Heart right ventricle (tissue), 16 donors: ENCODE data around the gene SEMA3A. TPM values are rescaled to one million over a fixed set of nuclear protein-coding genes. Genes with fewer than 3 reads are reported as not detected.

Experiments used
- ATAC-seq, 8 donors: fragments of 200-7000 bp; cut with Tn5 transposase; one replicate each; pipeline ENCODE4 v1.9.1; 2020; ENCODE audit warnings: mild to moderate bottlenecking in 8 of 8, moderate library complexity in 8 of 8, moderate number of reproducible peaks in 1 of 8
- DNase-seq, 2 donors: peaks; one replicate each; pipeline ENCODE4 v3.0.0-alpha.2; 2020
- H3K27ac ChIP-seq, 10 donors: fragments of 200-600 bp; sonication (generic) in 2 of 10; one replicate each; pipeline versions ENCODE4 v1.5.0 to v1.8.0; 2020 to 2022; ENCODE audit warnings: mild to moderate bottlenecking in 3 of 10
- H3K27me3 ChIP-seq, 7 donors: fragments of 200-600 bp; one replicate each; pipeline ENCODE4 v1.8.0; 2021 to 2022; ENCODE audit warnings: mild to moderate bottlenecking in 2 of 7
- H3K36me3 ChIP-seq, 9 donors: fragments of 200-600 bp; sonication (generic) in 1 of 9; one replicate each; pipeline versions ENCODE4 v1.5.0 to v1.8.0; 2020 to 2022; ENCODE audit warnings: mild to moderate bottlenecking in 2 of 9
- H3K4me1 ChIP-seq, 9 donors: fragments of 200-600 bp; sonication (generic) in 1 of 9; one replicate each; pipeline versions ENCODE4 v1.5.0 to v1.8.0; 2020 to 2022; ENCODE audit warnings: mild to moderate bottlenecking in 4 of 9
- H3K4me3 ChIP-seq, 10 donors: fragments of 200-600 bp; sonication (generic) in 2 of 10; one replicate each; pipeline versions ENCODE4 v1.5.0 to v1.8.0; 2020 to 2022; ENCODE audit warnings: mild to moderate bottlenecking in 7 of 10, moderate library complexity in 2 of 10
- H3K9me3 ChIP-seq, 11 donors: fragments of 200-600 bp in 10 of 11; sonication (generic) in 2 of 11; one replicate each; pipeline versions ENCODE4 v1.5.0 to v1.8.0; 2013 to 2022; ENCODE audit warnings: mild to moderate bottlenecking in 2 of 11, control low read depth in 1 of 11, moderate library complexity in 1 of 11
- WGBS, 2 donors: extraction: QIAGEN DNeasy Blood & Tissue Kit; methylation state at CpG; one replicate each; pipeline ENCODE4 v1.1.7; 2013; ENCODE audit warnings: inconsistent platforms in 1 of 2; 5-methylcytosine and 5-hydroxymethylcytosine counted together
- intact Hi-C, 10 donors: fragments of 100-400 bp; cut with DNase I; formaldehyde crosslinking; loops; one replicate each; pipeline versions ENCODE4 v1.11.1 to v1.14.2; 2022
- polyA plus RNA-seq, 2 donors: library from polyadenylated mRNA; stranded (reverse); fragments of 200-250 nt; gene quantifications; one replicate each; pipeline ENCODE4 v1.2.3, GENCODE V29; 2013
- total RNA-seq, 10 donors: library from RNA; stranded (reverse); fragmentation: NEBNext Ultra II Directional in 3 of 10; extraction: Animal tissue kit (Norgen Biotek cat#: 25700) in 3 of 10; gene quantifications; one replicate each; pipeline versions ENCODE4 v1.2.1 to v1.2.4, GENCODE V29; 2021 to 2023
- TF ChIP-seq, protein P1 (sequence below), 9 donors: fragments of 200-600 bp; sonication (generic) in 2 of 9; IDR thresholded peaks; one replicate each; pipeline versions ENCODE4 v1.5.0 to v1.8.0; 2021 to 2022; ENCODE audit warnings: antibody characterized with exemption in 9 of 9, mild to moderate bottlenecking in 5 of 9, moderate library complexity in 1 of 9
- donor health status: Arrhythmogenic right ventricular cardiomyopathy.
- donor health status: ischemic (EF 13 %, LVEDD 7.1; RV severe dilation, severe dysfunction).
- donor health status: healthy with polysubstance abuse.
- donor health status: DM: no; HTN: yes; CAD: no.
- donor health status: DM: no; HTN: no; CAD: no.
- donor health status: ischemic (EF 25% LVEDD 6.9; RV normal size, moderate dysfunction).
- donor health status: ischemic (EF 25% LVEDD 5.7; RV mildly dilated, moderate dysfunction).
- donor health status: healthy.
- donor health status: DM: yes; HTN: yes; CAD: no.
- donor health status: Ischemic cardiomyopathy.
- donor health status: ischemic (EF 35%, LVEDD 5.7; RV mildly dilated, moderate dysfunction).
- donor health status: nonischemic (EF 11% LVEDD 7.7; RV severe dilation, severe dysfunction).
- donor health status: DM: yes; HTN: yes; CAD: no.
- donor health status: PGD.
- donor health status: ischemic (EF 29% LVEDD 5.4; RV normal size, mild dysfunction).
- donor health status: nonischemic (EF 23%, LVEDD 6.1; RV moderate dilation, normal function).

The SEMA3A gene
- total and polyA plus RNA-seq, 12 donors = 0.19 to 5.3 (median 1.5) TPM

DNA sequence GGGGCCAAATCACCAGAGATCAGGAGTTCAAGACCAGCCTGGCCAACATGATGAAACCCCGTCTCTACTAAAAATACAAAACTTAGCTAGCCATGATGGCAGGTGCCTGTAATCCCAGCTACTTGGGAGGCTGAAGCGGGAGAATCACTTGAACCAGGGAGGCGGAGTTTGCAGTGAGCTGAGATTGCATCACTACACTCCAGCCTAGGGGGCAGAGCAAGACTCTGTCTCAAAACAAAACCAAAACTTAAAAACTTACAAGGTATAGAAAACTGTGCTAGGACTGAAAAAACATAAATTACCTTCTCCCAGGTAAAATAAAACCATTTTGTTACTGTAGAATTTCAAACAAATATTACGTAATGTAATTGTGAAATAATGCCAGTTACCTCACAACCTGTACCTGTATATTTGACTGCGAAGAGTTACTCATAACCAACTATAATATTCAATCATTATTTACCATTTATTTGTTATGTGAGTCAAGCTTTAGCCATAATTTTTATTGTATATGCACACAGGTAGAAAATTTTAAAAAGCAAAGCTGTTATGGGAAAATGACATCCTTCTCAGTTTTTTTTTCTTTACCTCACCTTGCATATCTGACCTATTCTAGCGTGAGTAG lies 180.9 kb downstream of the SEMA3A start:
- no peaks in the 10 kb centered on the region for H3K27me3 ChIP-seq
- no peak overlapping the region for H3K27ac ChIP-seq
- WGBS, 2 donors = 95 to 97% methylated on average over 6 of the region's 6 CpGs
- intact Hi-C loops = no loop called here
- H3K36me3 ChIP-seq = no peaks in the 10 kb centered on the region
- DNase-seq (no peak), ATAC-seq (no peak)
- H3K4me1 ChIP-seq = no peaks in the 10 kb centered on the region
- TF ChIP-seq, protein P1, sequence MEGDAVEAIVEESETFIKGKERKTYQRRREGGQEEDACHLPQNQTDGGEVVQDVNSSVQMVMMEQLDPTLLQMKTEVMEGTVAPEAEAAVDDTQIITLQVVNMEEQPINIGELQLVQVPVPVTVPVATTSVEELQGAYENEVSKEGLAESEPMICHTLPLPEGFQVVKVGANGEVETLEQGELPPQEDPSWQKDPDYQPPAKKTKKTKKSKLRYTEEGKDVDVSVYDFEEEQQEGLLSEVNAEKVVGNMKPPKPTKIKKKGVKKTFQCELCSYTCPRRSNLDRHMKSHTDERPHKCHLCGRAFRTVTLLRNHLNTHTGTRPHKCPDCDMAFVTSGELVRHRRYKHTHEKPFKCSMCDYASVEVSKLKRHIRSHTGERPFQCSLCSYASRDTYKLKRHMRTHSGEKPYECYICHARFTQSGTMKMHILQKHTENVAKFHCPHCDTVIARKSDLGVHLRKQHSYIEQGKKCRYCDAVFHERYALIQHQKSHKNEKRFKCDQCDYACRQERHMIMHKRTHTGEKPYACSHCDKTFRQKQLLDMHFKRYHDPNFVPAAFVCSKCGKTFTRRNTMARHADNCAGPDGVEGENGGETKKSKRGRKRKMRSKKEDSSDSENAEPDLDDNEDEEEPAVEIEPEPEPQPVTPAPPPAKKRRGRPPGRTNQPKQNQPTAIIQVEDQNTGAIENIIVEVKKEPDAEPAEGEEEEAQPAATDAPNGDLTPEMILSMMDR (IDR thresholded peaks at IDR 0.05) = no peak
- no peaks in the 10 kb centered on the region for H3K9me3 ChIP-seq
- no peak overlapping the region for H3K4me3 ChIP-seq

DNA sequence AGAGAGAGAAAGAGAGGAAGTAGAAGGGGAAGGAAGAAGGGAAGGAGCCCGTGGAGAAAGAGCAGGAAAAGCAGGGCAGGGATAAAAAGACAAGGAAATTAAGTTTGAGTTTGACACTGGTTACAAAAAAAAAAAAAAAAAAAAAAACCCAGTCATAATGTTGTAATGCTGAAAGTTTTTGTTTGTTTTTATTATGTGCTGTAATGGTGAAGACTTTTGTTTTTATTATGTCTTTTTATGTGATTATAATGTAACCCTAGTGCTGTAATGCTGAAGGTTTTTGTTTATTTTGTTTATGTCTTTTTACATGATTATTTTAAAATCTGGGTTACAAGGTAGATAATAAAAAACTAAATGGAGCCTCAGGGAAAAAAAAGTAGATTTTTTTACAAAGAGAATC lies 184.8 kb downstream of the SEMA3A start:
- H3K4me3 ChIP-seq = no peak overlapping the region
- no peak for DNase-seq
- no peak for ATAC-seq
- no peak overlapping the region for H3K27ac ChIP-seq
- intact Hi-C loops = loop anchor here in 1 of 10 donors (10.0 kb wide), 1 partner anchor 175 kb away; no protein-coding TSS in a partner anchor
- H3K27me3 ChIP-seq = no peaks in the 10 kb centered on the region
- TF ChIP-seq, protein P1 (IDR thresholded peaks at IDR 0.05) = no peak
- H3K36me3 ChIP-seq = no peaks in the 10 kb centered on the region
- H3K9me3 ChIP-seq = no peaks in the 10 kb centered on the region
- H3K4me1 ChIP-seq = no peaks in the 10 kb centered on the region
- WGBS, 2 donors = 0% methylated on average over 1 of the region's 1 CpG

DNA sequence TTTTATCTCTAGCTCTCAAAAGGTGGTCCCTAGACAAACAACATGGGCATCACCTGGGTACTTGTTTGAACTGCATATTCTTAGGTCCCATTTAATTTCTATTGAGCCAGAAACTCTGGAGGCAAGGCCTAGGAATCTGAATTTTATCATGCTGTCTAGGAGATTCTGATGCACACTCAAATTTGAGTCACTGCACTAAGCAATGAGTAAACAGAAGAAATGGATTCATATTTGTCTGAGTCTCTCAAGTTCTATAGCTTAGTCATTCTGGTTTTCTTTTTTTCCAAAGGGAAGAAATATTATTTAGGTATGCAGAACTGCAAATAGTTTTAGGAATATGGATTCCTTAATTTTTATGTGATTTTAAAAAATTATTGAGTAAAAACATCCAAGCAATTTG lies 185.5 kb downstream of the SEMA3A start:
- TF ChIP-seq, protein P1 (IDR thresholded peaks at IDR 0.05) = no peak
- DNase-seq = no peak
- Histone ChIP-seq H3K4me3 (no peak overlapping the region), H3K9me3 (no peaks in the 10 kb centered on the region), H3K36me3 (no peaks in the 10 kb centered on the region), H3K27ac (no peak overlapping the region), H3K27me3 (no peaks in the 10 kb centered on the region), H3K4me1 (no peaks in the 10 kb centered on the region)
- ATAC-seq = no peak
- intact Hi-C loops = loop anchor here in 1 of 10 donors (10.0 kb wide), 1 partner anchor 176 kb away; no protein-coding TSS in a partner anchor

DNA sequence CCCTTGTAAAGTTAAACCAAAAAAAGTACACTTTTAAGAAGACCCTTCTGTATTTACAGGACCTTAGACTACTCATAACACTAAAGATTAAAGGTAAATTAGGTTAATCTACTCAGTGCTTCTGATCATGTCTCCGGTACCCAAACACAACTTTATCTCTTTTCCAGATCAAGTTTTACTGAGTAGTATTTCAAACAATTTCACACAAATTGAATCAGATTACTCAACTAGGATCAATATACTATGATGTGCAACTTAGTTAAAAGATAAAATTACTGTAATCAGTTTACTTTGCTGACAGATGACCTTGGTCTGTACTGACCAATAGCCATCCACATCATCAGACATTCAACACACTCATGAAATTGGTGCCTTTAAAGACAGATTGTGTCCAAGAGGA lies 191.4 kb downstream of the SEMA3A start:
- TF ChIP-seq, protein P1 (IDR thresholded peaks at IDR 0.05) = no peak
- DNase-seq = no peak
- intact Hi-C loops = loop anchor here in 2 of 10 donors (2.0 to 10.0 kb wide), 2 partner anchors 22 to 182 kb away; no protein-coding TSS in a partner anchor
- no peaks in the 10 kb centered on the region for H3K4me1 ChIP-seq
- H3K27ac ChIP-seq = no peak overlapping the region
- no peaks in the 10 kb centered on the region for H3K36me3 ChIP-seq
- no peaks in the 10 kb centered on the region for H3K27me3 ChIP-seq
- H3K4me3 ChIP-seq = no peak overlapping the region
- ATAC-seq = no peak
- 96 to 100% methylated on average over 1 of the region's 1 CpG for WGBS, 2 donors
- H3K9me3 ChIP-seq = no peaks in the 10 kb centered on the region
